Naive B cell (primary cell): Measurements from ENCODE around the gene AREG. TPM values are rescaled to one million over a fixed set of nuclear protein-coding genes. Genes with fewer than 3 reads are reported as not detected.

Experiments
- ATAC-seq, 2 donors: fragments of 150-1000 bp; cut with Tn5 transposase; 2 replicates each; pipeline ENCODE4 v1.10.0; 2021; ENCODE audit warnings: low read depth in 2 of 2, mild to moderate bottlenecking in 2 of 2, moderate library complexity in 2 of 2
- DNase-seq: peaks from one replicate; pipeline ENCODE4 v3.0.0; 2022
- H3K27ac Mint-ChIP-seq, 6 donors: one replicate each; pipeline ENCODE4 v1.8.0; 2020 to 2022; ENCODE audit warnings: mild to moderate bottlenecking in 6 of 6, mixed read lengths in 6 of 6, moderate library complexity in 5 of 6, inconsistent platforms in 2 of 6
- H3K27me3 Mint-ChIP-seq, 3 donors: one replicate each; pipeline ENCODE4 v1.8.0; 2021 to 2022; ENCODE audit warnings: mixed read lengths in 3 of 3, mild to moderate bottlenecking in 1 of 3
- H3K36me3 Mint-ChIP-seq, 2 donors: one replicate each; pipeline ENCODE4 v1.8.0; 2020 to 2022; ENCODE audit warnings: mixed read lengths in 2 of 2, inconsistent platforms in 1 of 2, mild to moderate bottlenecking in 1 of 2
- H3K4me1 Mint-ChIP-seq, 3 donors: one replicate each; pipeline ENCODE4 v1.8.0; 2020 to 2022; ENCODE audit warnings: mixed read lengths in 3 of 3, inconsistent platforms in 1 of 3, mild to moderate bottlenecking in 1 of 3, moderate library complexity in 1 of 3
- H3K4me3 Mint-ChIP-seq, 8 donors: one replicate each; pipeline ENCODE4 v1.8.0; 2020 to 2022; ENCODE audit warnings: mild to moderate bottlenecking in 8 of 8, mixed read lengths in 8 of 8, moderate library complexity in 8 of 8, inconsistent platforms in 2 of 8
- H3K9me3 Mint-ChIP-seq, 7 donors: one replicate each; pipeline ENCODE4 v1.8.0; 2020 to 2022; ENCODE audit warnings: mixed read lengths in 7 of 7, mild to moderate bottlenecking in 5 of 7, inconsistent platforms in 2 of 7, moderate library complexity in 1 of 7
- polyA plus RNA-seq, 6 donors: library from polyadenylated mRNA; unstranded; fragments of 300-500 nt; fragmentation: Illumina TruSeq; gene quantifications; one replicate each; pipeline ENCODE4 v1.2.3, GENCODE V29; 2021; ENCODE audit warnings: low read depth in 6 of 6

AREG gene
- polyA plus RNA-seq, 6 donors from 2014 or later = 18.6 to 58.1 (median 22.5) TPM

GRCh38 chr4:74415602-74416300, 29.2 kb upstream of the AREG start:
- no peak overlapping the region for H3K27ac Mint-ChIP-seq

DNA sequence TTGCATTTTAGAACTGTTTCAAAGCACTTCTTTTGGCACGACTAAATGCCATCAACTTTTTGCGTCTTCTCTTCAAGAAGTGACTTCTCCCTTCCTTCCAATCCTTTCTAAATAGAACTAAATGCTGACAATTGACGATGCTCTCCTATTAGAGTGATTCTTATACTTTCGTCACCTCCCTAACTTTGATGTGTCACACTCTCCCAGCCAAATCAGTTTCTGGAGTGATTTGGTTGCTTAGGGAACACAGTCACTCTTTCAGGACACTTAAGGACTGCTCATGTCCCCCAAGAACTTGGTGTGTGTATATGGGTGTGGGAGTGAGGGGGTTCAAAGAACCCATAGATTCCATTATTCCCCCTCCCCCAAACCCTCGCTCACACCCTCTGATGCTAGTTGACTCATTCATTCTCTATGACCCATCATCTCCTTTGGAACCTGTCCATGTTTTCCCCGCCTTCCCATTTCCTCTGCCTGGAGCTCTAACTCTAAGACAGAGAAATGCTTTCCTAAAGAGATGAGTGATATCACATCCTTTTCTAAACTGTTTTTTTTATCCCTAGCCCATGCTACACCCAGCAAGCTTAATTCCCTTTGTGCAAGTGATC, 26.8 kb upstream of the AREG start:
- H3K9me3 Mint-ChIP-seq = peaks cover 0 to 2% (median 0%) of the 10 kb centered on the region in 7 donors
- ATAC-seq = no peak
- H3K4me1 Mint-ChIP-seq = no peaks in the 10 kb centered on the region
- peaks cover 17 to 27% (median 20%) of the 10 kb centered on the region in 3 donors for H3K27me3 Mint-ChIP-seq
- H3K36me3 Mint-ChIP-seq = no peaks in the 10 kb centered on the region
- H3K27ac Mint-ChIP-seq = peak overlapping the region in 1 of 6 donors; percentile 23
- H3K4me3 Mint-ChIP-seq = no peak overlapping the region
- DNase-seq = no peak

More at GRCh38 chr4:74415602-74416300, 29.2 kb upstream of the AREG start:
- H3K4me3 Mint-ChIP-seq = no peak overlapping the region
- H3K36me3 Mint-ChIP-seq = no peaks in the 10 kb centered on the region
- H3K27me3 Mint-ChIP-seq = peaks cover 10 to 18% (median 14%) of the 10 kb centered on the region in 3 donors
- ATAC-seq (no peak), DNase-seq (no peak)
- no peaks in the 10 kb centered on the region for H3K4me1 Mint-ChIP-seq
- H3K9me3 Mint-ChIP-seq = peaks cover 0 to 2% (median 0%) of the 10 kb centered on the region in 7 donors

GRCh38 chr4:74420863-74421262, 24.1 kb upstream of the AREG start:
- ATAC-seq = no peak
- no peak overlapping the region for H3K4me3 Mint-ChIP-seq
- H3K27me3 Mint-ChIP-seq = peaks cover 13 to 20% (median 15%) of the 10 kb centered on the region in 3 donors
- no peak overlapping the region for H3K27ac Mint-ChIP-seq
- DNase-seq = no peak
- no peaks in the 10 kb centered on the region for H3K4me1 Mint-ChIP-seq
- no peaks in the 10 kb centered on the region for H3K9me3 Mint-ChIP-seq
- H3K36me3 Mint-ChIP-seq = no peaks in the 10 kb centered on the region

DNA sequence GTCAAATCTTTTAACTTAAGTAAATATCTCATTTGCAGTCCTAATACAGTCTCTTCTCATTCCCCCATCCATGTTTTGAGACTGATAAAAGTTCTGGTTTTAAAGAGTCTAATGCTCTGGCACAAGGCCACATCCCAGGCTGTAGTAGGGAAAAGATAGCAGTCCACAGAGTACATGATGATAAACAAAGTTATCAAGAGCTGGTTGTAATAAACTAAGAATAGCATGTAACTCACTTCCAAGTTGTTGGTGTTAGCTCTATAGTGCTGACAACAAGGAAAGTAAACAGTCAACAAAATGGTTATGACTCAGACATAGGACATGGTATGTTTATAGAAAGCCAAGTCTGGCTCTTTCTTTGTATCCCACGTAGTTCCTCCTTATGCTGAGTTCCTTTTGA, 21.8 kb upstream of the AREG start:
- DNase-seq = no peak
- Mint-ChIP-seq H3K9me3 (no peaks in the 10 kb centered on the region), H3K4me1 (no peaks in the 10 kb centered on the region), H3K36me3 (no peaks in the 10 kb centered on the region), H3K27ac (no peak overlapping the region), H3K27me3 (peaks cover 9 to 19% (median 12%) of the 10 kb centered on the region in 3 donors), H3K4me3 (no peak overlapping the region)
- ATAC-seq = no peak

DNA sequence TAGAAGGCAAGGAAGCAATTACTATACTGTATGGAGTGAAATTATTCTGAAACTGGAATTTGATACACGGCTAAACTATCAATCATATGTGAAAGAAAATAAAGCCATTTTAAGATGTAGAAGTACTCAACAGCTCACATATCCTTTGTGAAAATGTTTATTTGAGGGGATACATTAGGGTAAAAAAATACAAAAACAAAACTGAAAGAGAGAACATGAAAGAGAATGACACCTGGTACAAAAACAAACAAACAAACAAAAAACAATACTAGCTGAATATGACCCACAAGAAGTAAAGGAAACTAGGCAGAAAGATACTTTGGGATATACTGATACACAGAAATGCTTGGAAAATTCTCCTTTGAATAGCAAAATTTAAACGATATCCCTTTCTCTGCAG, 20.8 kb upstream of the AREG start:
- Mint-ChIP-seq H3K36me3 (no peaks in the 10 kb centered on the region), H3K27ac (no peak overlapping the region), H3K9me3 (no peaks in the 10 kb centered on the region), H3K4me3 (no peak overlapping the region), H3K27me3 (peaks cover 7 to 10% (median 7%) of the 10 kb centered on the region in 3 donors), H3K4me1 (no peaks in the 10 kb centered on the region)
- ATAC-seq (no peak), DNase-seq (no peak)

GRCh38 chr4:74426101-74426500, 18.8 kb upstream of the AREG start:
- Mint-ChIP-seq H3K4me1 (no peaks in the 10 kb centered on the region), H3K27ac (no peak overlapping the region), H3K4me3 (no peak overlapping the region), H3K9me3 (no peaks in the 10 kb centered on the region), H3K27me3 (peaks cover 7 to 10% (median 7%) of the 10 kb centered on the region in 3 donors), H3K36me3 (no peaks in the 10 kb centered on the region)
- ATAC-seq (no peak), DNase-seq (no peak)

- no peak overlapping the region for H3K4me3 Mint-ChIP-seq
- H3K9me3 Mint-ChIP-seq = no peaks in the 10 kb centered on the region
- no peaks in the 10 kb centered on the region for H3K4me1 Mint-ChIP-seq
- no peak for ATAC-seq
- H3K36me3 Mint-ChIP-seq = no peaks in the 10 kb centered on the region
- peaks cover 0 to 4% (median 0%) of the 10 kb centered on the region in 3 donors for H3K27me3 Mint-ChIP-seq
- no peak overlapping the region for H3K27ac Mint-ChIP-seq
- DNase-seq = no peak
These were observed 16.7 kb upstream of the AREG start for GRCh38 chr4:74428276-74428675.

DNA sequence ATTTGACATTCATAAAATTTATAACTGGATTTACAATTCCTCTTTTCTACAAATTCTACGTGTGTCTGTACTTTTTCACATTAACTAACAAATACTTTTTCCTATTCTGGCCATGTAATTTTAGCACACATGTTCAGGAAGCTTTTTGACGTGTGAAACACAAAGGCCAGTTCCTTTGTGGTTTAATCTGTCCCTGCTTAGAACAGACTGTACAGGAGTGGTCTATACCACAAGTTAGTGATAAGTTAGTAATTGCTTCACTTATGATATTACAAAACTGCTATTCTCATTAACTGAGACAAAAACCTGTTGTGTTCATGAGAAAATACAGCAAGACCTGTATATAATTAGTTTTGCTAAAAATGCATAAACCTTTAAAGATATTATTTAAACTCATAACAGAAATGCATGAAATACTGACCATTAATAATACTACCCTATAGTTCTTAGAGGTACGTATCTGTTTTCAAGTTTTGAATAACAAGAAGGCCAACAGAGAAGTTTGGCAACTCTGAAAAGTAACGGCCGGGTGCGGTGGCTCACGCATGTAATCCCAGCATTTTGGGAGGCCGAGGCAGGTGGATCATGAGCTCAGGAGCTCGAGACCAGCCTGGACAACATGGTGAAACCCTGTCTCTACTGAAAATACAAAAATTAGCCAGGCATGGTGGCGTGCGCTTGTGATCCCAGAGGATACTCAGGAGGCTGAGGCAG, 13.7 kb upstream of the AREG start:
- H3K27ac Mint-ChIP-seq = no peak overlapping the region
- peaks cover 0 to 7% (median 4%) of the 10 kb centered on the region in 3 donors for H3K27me3 Mint-ChIP-seq

DNA sequence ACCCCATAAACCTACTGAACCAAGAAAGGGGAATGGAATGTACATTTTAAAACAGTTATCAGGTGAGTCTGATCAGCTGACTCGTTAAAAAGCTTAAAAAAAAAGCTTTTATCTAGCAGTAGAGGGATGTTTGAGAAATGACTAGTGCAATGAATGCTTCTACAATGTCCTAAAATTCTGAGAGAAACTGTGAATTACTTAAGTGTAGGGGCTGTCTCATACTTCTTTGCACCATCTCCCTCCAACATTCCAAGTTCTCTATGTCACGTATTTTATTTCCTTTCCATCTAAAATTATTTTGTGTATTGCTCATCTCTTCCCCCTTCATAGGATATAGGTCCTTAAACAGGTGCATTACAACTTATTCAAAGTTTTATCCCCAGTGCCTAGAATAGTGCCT, 11.9 kb upstream of the AREG start:
- Mint-ChIP-seq H3K27me3 (peaks cover 0 to 7% (median 4%) of the 10 kb centered on the region in 3 donors), H3K36me3 (no peaks in the 10 kb centered on the region), H3K27ac (no peak overlapping the region), H3K4me1 (no peaks in the 10 kb centered on the region), H3K4me3 (no peak overlapping the region), H3K9me3 (no peaks in the 10 kb centered on the region)
- no peak for DNase-seq
- no peak for ATAC-seq

More for the DNA sequence above, 13.7 kb upstream of the AREG start:
- DNase-seq = no peak
- Mint-ChIP-seq H3K36me3 (no peaks in the 10 kb centered on the region), H3K4me3 (no peak overlapping the region), H3K4me1 (no peaks in the 10 kb centered on the region), H3K9me3 (no peaks in the 10 kb centered on the region)
- no peak for ATAC-seq

DNA sequence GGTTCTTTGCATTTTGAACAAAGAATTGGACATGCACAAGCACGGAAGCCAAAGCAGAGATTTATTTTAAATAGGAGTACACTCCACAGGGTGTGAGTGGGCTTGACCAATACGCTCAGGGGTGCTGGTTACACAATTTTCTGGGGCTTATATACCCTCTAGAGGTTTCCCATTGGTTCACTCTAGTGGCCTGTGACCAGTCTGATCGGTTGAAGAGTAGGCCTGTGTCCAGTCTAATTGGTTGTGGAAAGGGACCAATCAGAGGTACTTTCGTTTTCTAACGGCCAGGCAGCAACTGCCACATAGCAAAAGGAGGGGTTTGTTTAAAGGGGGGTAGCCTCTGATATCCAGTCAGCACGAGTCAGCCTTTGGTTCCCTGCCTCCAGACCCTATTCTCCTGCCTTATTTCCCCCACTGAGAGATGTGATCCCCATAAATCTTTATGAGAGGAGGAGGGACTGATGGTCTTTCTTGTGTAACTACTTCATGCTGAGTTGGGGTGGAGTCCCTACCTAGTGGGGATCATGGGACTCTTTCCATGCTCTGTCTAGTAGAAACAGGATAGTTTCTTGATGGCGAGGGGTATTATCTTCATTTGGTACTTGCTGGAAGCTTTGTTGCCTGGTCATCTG, 11.3 kb upstream of the AREG start:
- Mint-ChIP-seq H3K27me3 (peaks cover 0 to 7% (median 4%) of the 10 kb centered on the region in 3 donors), H3K27ac (peak overlapping the region in 1 of 6 donors; percentile 91), H3K4me1 (no peaks in the 10 kb centered on the region), H3K4me3 (no peak overlapping the region), H3K36me3 (no peaks in the 10 kb centered on the region), H3K9me3 (no peaks in the 10 kb centered on the region)
- no peak for DNase-seq
- ATAC-seq = no peak

- H3K27me3 Mint-ChIP-seq = peaks cover 0 to 7% (median 4%) of the 10 kb centered on the region in 3 donors
- ATAC-seq = no peak
These were observed 9.6 kb upstream of the AREG start for GRCh38 chr4:74435296-74435695.

GRCh38 chr4:74437866-74438265, 7.1 kb upstream of the AREG start:
- H3K36me3 Mint-ChIP-seq = no peaks in the 10 kb centered on the region

More at GRCh38 chr4:74435296-74435695, 9.6 kb upstream of the AREG start:
- no peak overlapping the region for H3K27ac Mint-ChIP-seq
- H3K9me3 Mint-ChIP-seq = peaks cover 0 to 2% (median 0%) of the 10 kb centered on the region in 7 donors
- no peaks in the 10 kb centered on the region for H3K36me3 Mint-ChIP-seq
- no peaks in the 10 kb centered on the region for H3K4me1 Mint-ChIP-seq
- no peak for DNase-seq
- no peak overlapping the region for H3K4me3 Mint-ChIP-seq

DNA sequence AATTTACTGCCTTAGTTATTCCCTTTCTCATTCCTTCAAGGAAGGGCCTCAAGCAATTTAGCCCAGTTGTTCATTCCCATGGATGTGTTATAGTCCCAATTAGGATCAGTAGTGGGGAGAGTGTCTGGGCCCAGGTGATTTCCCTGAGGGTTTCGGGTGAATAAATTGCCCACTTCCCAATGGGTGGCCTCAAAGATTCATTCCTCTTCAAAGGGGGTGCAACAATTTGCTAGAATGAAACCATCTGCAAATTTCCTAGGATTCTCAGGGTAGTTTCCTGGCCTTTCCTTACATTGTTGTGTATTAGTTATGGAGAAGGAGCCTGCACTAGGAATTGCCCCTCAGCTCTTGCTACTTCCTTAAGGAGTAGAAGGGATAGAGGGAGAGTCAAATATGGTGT, 6.3 kb upstream of the AREG start:
- H3K27me3 Mint-ChIP-seq = peaks cover 0 to 4% (median 0%) of the 10 kb centered on the region in 3 donors
- DNase-seq = no peak
- peaks cover 0 to 2% (median 0%) of the 10 kb centered on the region in 7 donors for H3K9me3 Mint-ChIP-seq
- no peaks in the 10 kb centered on the region for H3K4me1 Mint-ChIP-seq
- no peak overlapping the region for H3K27ac Mint-ChIP-seq
- no peaks in the 10 kb centered on the region for H3K36me3 Mint-ChIP-seq
- H3K4me3 Mint-ChIP-seq = no peak overlapping the region
- ATAC-seq = no peak

More at GRCh38 chr4:74437866-74438265, 7.1 kb upstream of the AREG start:
- H3K9me3 Mint-ChIP-seq = peaks cover 0 to 2% (median 0%) of the 10 kb centered on the region in 7 donors
- H3K27me3 Mint-ChIP-seq = peaks cover 0 to 7% (median 4%) of the 10 kb centered on the region in 3 donors
- no peak overlapping the region for H3K4me3 Mint-ChIP-seq
- peak overlapping the region in 1 of 6 donors; percentile 45 for H3K27ac Mint-ChIP-seq
- DNase-seq = no peak
- no peak for ATAC-seq
- H3K4me1 Mint-ChIP-seq = no peaks in the 10 kb centered on the region
